AG20443 (cell line): ENCODE measurements around the gene TP53AIP1.

Source experiments
- DNase-seq: peaks from one replicate; pipeline ENCODE4 v3.0.0; 2012; ENCODE audit warnings: low spot score, mixed read lengths

Gene TP53AIP1

GRCh38 chr11:128905345-128906184, 37.1 kb downstream of the TP53AIP1 start:
- DNase-seq = peak; percentile 71

- peak; percentile 62 for DNase-seq
Measured at GRCh38 chr11:128904656-128905344, 37.9 kb downstream of the TP53AIP1 start.

GRCh38 chr11:128904303-128904655, 38.4 kb downstream of the TP53AIP1 start:
- no peak for DNase-seq

- DNase-seq = no peak
Measured at GRCh38 chr11:128903248-128904061, 39.2 kb downstream of the TP53AIP1 start.

- peak; percentile 77 for DNase-seq
Measured at GRCh38 chr11:128902515-128903066, 40.1 kb downstream of the TP53AIP1 start.

- DNase-seq = no peak
Measured at GRCh38 chr11:128901653-128902514, 40.8 kb downstream of the TP53AIP1 start.

- DNase-seq = no peak
Measured at GRCh38 chr11:128900468-128900867, 42.2 kb downstream of the TP53AIP1 start.

- DNase-seq = no peak
Measured at GRCh38 chr11:128898580-128899344, 43.9 kb downstream of the TP53AIP1 start.

GRCh38 chr11:128897826-128898225, 44.8 kb downstream of the TP53AIP1 start:
- no peak for DNase-seq

- no peak for DNase-seq
Measured at GRCh38 chr11:128896356-128896755, 46.3 kb downstream of the TP53AIP1 start.

- no peak for DNase-seq
Measured at GRCh38 chr11:128895526-128895925, 47.1 kb downstream of the TP53AIP1 start.

- no peak for DNase-seq
Measured at GRCh38 chr11:128894685-128895084, 48.0 kb downstream of the TP53AIP1 start.

GRCh38 chr11:128894286-128894681, 48.4 kb downstream of the TP53AIP1 start:
- DNase-seq = no peak

- DNase-seq = no peak
Measured at GRCh38 chr11:128893578-128894285, 48.9 kb downstream of the TP53AIP1 start.

- no peak for DNase-seq
Measured at GRCh38 chr11:128892866-128893565, 49.7 kb downstream of the TP53AIP1 start.

- no peak for DNase-seq
Measured at GRCh38 chr11:128891913-128892398, 50.7 kb downstream of the TP53AIP1 start.

GRCh38 chr11:128890543-128891368, 51.9 kb downstream of the TP53AIP1 start, which contains the start of gene KCNJ5:
Gene KCNJ5, plus strand, starts transcription at chr11:128891356. Its CDS starts 19,918 bp downstream, at chr11:128911274.
- peak; percentile 64 for DNase-seq

- DNase-seq = no peak
Measured at GRCh38 chr11:128890216-128890542, 52.5 kb downstream of the TP53AIP1 start.
